A549 treated with Hydrocortisone at 1 μM for 4 hours (cell line): Measurements from ENCODE around the gene TEX28. TPM values are rescaled to one million over a fixed set of nuclear protein-coding genes. Genes with fewer than 3 reads are reported as not detected.

Experiments used
- total RNA-seq: library from RNA; stranded (reverse); fragments of 200-300 nt; extraction: Qiagen RNA extraction; gene quantifications from 5 replicates; pipeline ENCODE4 v1.2.3, GENCODE V29; 2022

TEX28 gene, protein sequence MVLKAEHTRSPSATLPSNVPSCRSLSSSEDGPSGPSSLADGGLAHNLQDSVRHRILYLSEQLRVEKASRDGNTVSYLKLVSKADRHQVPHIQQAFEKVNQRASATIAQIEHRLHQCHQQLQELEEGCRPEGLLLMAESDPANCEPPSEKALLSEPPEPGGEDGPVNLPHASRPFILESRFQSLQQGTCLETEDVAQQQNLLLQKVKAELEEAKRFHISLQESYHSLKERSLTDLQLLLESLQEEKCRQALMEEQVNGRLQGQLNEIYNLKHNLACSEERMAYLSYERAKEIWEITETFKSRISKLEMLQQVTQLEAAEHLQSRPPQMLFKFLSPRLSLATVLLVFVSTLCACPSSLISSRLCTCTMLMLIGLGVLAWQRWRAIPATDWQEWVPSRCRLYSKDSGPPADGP
- total RNA-seq = not detected in 5 replicates

DNA sequence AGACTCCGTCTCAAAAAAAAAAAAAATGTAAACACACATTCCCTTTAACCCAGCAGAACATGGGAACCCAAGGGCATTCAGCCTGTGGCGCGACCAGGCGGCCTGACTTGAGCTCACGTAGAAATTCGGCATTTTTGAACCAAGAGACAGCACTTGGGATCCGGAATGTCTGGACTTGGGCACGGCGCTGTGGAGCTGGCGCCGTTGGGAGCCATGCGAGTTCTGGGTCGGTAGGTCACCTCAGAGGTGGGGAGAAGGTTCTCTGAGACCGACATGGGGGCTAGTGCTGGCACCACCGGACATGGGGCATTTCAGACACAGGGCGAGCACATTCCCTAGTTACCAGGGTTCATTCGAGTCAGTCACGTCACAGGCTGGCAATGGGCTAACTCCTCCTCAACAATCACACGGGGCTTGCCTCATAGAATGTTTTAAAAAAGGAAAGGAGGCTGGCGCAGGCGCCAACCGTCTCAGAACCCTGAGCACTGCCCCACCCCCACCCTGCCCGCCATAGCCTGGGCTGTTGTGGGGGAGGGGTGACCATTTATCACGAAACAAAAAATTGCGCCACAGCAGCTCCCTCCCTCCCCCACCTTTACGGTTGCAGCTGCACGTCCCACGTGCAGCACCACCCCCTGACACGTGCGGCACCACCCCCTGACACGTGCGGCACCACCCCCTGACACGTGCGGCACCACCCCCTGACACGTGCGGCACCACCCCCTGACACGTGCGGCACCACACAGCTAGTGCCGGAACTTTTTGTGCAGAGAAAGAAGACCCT is at the start of gene TEX28:
TEX28 (minus strand) TSS at position 334 of the 784 bp plus-strand sequence. CDS start 3,007 bp downstream, outside the sequence.

DNA sequence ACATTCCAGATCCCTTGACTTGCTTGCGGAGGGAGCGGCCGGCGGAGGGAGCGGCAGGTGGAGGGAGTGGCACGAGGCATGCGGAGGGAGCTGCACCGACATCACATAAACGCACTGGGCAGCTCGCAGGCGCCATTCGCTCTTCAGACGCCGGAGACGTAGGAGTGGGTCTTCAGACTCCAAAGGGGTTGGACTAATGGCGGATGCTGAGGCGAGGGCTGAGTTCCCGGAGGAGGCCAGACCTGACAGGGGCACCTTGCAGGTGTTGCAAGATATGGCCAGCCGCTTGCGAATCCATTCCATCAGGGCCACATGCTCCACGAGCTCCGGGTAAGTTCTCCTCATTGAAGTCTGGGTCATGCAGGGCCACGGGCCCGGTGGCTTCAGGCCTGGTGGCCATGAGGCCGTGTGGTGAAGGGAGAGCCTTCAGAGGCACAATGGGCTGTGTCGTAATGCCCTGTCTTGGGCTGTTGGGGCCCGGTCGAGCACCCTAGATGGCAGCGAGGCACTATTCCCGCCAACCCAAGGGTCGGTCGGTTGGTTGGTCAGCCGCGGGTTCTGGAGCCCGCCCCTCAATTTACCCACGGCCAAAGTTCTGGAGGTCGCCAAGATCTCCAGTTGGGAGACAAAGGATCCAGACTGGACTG is 863 bp upstream of the TEX28 start, which contains the start of gene TKTL1:
TKTL1 (plus strand) TSS at position 132 of the 647 bp plus-strand sequence; CDS start at position 197, 65 bp downstream.

DNA sequence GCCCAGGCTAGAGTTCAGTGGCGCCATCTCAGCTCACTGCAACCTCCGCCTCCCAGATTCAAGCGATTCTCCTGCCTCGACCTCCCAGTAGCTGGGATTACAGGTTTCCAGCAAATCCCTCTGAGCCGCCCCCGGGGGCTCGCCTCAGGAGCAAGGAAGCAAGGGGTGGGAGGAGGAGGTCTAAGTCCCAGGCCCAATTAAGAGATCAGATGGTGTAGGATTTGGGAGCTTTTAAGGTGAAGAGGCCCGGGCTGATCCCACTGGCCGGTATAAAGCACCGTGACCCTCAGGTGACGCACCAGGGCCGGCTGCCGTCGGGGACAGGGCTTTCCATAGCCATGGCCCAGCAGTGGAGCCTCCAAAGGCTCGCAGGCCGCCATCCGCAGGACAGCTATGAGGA is 37.6 kb downstream of the TEX28 start, which contains the start of gene OPN1MW3:
OPN1MW3 (plus strand) TSS at position 301 of the 400 bp plus-strand sequence; CDS start at position 339, 38 bp downstream.

Other genes with a start within 250 kb of the TEX28 start
- 18.5 to 21.0 TPM (median 19.3 TPM) in 5 replicates for gene MECP2, start 197.4 kb downstream of the TEX28 start, total RNA-seq
- not detected in 5 replicates for gene OPN1LW, start 150.9 kb downstream of the TEX28 start, total RNA-seq
- gene OPN1MW, start 112.5 kb downstream of the TEX28 start, total RNA-seq = not detected in 5 replicates
- not detected in 5 replicates for gene OPN1MW2, start 75.4 kb downstream of the TEX28 start, total RNA-seq
- not detected in 5 replicates for gene OPN1MW3, start 37.5 kb downstream of the TEX28 start, total RNA-seq
- 0.05 to 0.14 TPM (median 0.07 TPM) in 3 of 5 replicates, not detected in the others for gene TKTL1, start 671 bp upstream of the TEX28 start, total RNA-seq
- gene FLNA, start 79.5 kb upstream of the TEX28 start, total RNA-seq = 1,461 to 1,661 TPM (median 1,622 TPM) in 5 replicates
- gene EMD, start 84.2 kb upstream of the TEX28 start, total RNA-seq = 129 to 161 TPM (median 153 TPM) in 5 replicates
- 5,312 to 5,581 TPM (median 5,559 TPM) in 5 replicates for gene RPL10, start 103.3 kb upstream of the TEX28 start, total RNA-seq
- 27.2 to 31.3 TPM (median 29.9 TPM) in 5 replicates for gene DNASE1L1, start 114.1 kb upstream of the TEX28 start, total RNA-seq
- 33.5 to 40.1 TPM (median 36.8 TPM) in 5 replicates for gene TAFAZZIN, start 116.4 kb upstream of the TEX28 start, total RNA-seq
- gene ATP6AP1, start 133.6 kb upstream of the TEX28 start, total RNA-seq = 88.4 to 107 TPM (median 105 TPM) in 5 replicates
- gene GDI1, start 142.0 kb upstream of the TEX28 start, total RNA-seq = 91.4 to 124 TPM (median 104 TPM) in 5 replicates
- gene FAM50A, start 149.0 kb upstream of the TEX28 start, total RNA-seq = 99.8 to 121 TPM (median 111 TPM) in 5 replicates
- gene PLXNA3, start 163.2 kb upstream of the TEX28 start, total RNA-seq = 11.0 to 17.8 TPM (median 13.9 TPM) in 5 replicates
- 36.3 to 74.0 TPM (median 65.8 TPM) in 5 replicates for gene LAGE3, start 184.2 kb upstream of the TEX28 start, total RNA-seq
- gene UBL4A, start 191.5 kb upstream of the TEX28 start, total RNA-seq = 67.1 to 73.0 TPM (median 69.5 TPM) in 5 replicates
- gene SLC10A3, start 195.5 kb upstream of the TEX28 start, total RNA-seq = 38.5 to 42.9 TPM (median 39.7 TPM) in 5 replicates
- 38.0 to 44.6 TPM (median 42.6 TPM) in 5 replicates for gene FAM3A, start 221.1 kb upstream of the TEX28 start, total RNA-seq